GM18511 (cell line): ENCODE results near the gene MRPS2.

ENCODE experiments used
- ATAC-seq: cut with Tn5 transposase; IDR thresholded peaks from one replicate; pipeline ENCODE4 v1.9.1; 2021; ENCODE audit warnings: mild to moderate bottlenecking, moderate library complexity; ENCODE audit not compliant: unreplicated experiment

MRPS2 gene

DNA sequence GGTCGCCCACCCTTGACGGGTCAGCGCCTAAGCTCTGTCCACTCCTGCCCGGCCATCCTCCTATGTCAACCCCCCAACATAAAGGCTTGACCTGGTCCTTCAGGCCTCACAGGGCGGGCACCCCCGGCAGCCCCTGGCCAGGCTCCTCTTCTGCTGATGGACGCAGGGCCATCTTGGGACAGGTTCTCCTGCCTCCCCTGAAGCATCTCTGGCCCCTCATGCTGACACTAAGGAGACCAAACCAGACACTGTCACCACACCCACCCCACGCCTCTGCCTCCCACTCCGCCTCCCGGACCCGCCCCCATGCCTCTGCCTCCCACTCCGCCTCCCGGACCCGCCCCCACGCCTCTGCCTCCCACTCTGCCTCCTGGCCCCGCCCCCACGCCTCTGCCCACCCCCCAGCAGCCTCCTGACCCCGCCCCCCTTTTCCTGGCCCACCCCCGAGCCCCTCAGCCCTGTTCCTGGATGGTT, 52.3 kb downstream of the MRPS2 start:
- no peak for ATAC-seq
